ENCODE results near the gene IRAG1. TPM values are rescaled to one million over a fixed set of nuclear protein-coding genes. Genes with fewer than 3 reads are reported as not detected.
A peak's percentile ranks its signal among the peaks of the same experiment; 100 is the strongest.

IRAG1 gene, protein sequence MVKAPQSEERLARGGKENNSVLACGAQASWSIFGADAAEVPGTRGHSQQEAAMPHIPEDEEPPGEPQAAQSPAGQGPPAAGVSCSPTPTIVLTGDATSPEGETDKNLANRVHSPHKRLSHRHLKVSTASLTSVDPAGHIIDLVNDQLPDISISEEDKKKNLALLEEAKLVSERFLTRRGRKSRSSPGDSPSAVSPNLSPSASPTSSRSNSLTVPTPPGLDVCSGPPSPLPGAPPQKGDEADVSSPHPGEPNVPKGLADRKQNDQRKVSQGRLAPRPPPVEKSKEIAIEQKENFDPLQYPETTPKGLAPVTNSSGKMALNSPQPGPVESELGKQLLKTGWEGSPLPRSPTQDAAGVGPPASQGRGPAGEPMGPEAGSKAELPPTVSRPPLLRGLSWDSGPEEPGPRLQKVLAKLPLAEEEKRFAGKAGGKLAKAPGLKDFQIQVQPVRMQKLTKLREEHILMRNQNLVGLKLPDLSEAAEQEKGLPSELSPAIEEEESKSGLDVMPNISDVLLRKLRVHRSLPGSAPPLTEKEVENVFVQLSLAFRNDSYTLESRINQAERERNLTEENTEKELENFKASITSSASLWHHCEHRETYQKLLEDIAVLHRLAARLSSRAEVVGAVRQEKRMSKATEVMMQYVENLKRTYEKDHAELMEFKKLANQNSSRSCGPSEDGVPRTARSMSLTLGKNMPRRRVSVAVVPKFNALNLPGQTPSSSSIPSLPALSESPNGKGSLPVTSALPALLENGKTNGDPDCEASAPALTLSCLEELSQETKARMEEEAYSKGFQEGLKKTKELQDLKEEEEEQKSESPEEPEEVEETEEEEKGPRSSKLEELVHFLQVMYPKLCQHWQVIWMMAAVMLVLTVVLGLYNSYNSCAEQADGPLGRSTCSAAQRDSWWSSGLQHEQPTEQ
- total RNA-seq (2016; rRNA removed; fragmentation: Illumina TruSeq; extraction: Trizol), result 0.13 TPM in 2 replicates
- 0.18 TPM in 1 of 2 replicates, not detected in the other for total RNA-seq (2016; cell fraction: cytosol; rRNA removed; fragmentation: Illumina TruSeq; extraction: Trizol; ENCODE audit: low read depth)
- total RNA-seq (2016; cell fraction: insoluble cytoplasmic fraction; rRNA removed; fragmentation: Illumina TruSeq; extraction: Trizol), result 0.13 and 0.16 TPM in 2 replicates
- total RNA-seq (2016; cell fraction: membrane; rRNA removed; fragmentation: Illumina TruSeq; extraction: Trizol), result 0.07 and 0.31 TPM in 2 replicates
- 0.09 TPM in 1 of 2 replicates, not detected in the other for total RNA-seq (2016; cell fraction: nucleus; rRNA removed; fragmentation: Illumina TruSeq; extraction: Trizol)
- 0.20 and 0.29 TPM in 2 replicates for polyA plus RNA-seq (2011; rRNA removed)
- 0.13 and 0.19 TPM in 2 replicates for polyA plus RNA-seq (2011; cell fraction: cytosol; rRNA removed)
- polyA plus RNA-seq (2011; cell fraction: nucleus; rRNA removed), result 0.19 and 0.29 TPM in 2 replicates
- polyA plus RNA-seq (2012), result 0.05 and 0.15 TPM in 2 replicates
- 0.01 TPM in 1 of 2 replicates, not detected in the other for polyA plus RNA-seq (2016; cell fraction: cytosol; fragmentation: Illumina TruSeq; extraction: Trizol; ENCODE audit: low read depth)
- 0.10 and 0.15 TPM in 2 replicates for polyA plus RNA-seq (2016; cell fraction: insoluble cytoplasmic fraction; fragmentation: Illumina TruSeq; extraction: Trizol; ENCODE audit: low read depth)
- polyA plus RNA-seq (2016; cell fraction: membrane; fragmentation: Illumina TruSeq; extraction: Trizol; ENCODE audit: low read depth), result 0.05 TPM in 1 of 2 replicates, not detected in the other
- polyA plus RNA-seq (2016; cell fraction: nucleus; fragmentation: Illumina TruSeq; extraction: Trizol; ENCODE audit: insufficient read depth, low read depth), result 0.17 and 0.19 TPM in 2 replicates
- 0.36 TPM in 1 of 2 replicates, not detected in the other for polyA minus RNA-seq (2011; rRNA and poly(A)+ RNA removed; ENCODE audit: low replicate concordance)
- 0.09 and 0.20 TPM in 2 replicates for polyA minus RNA-seq (2011; cell fraction: cytosol; rRNA and poly(A)+ RNA removed)
- polyA minus RNA-seq (2011; cell fraction: nucleus; rRNA and poly(A)+ RNA removed), result 0.25 and 0.26 TPM in 2 replicates
- Bru-seq, nascent RNA, result percentile 6 among the genes with signal in this experiment
- BruChase-seq, experiment 1, labeled RNA remaining after a 6-hour chase, result percentile 4 among the genes with signal in this experiment
- percentile 2 among the genes with signal in this experiment for BruChase-seq, experiment 2, labeled RNA remaining after a 2-hour chase
- long read RNA-seq, experiment 1, result 0 reads
- long read RNA-seq, experiment 2, partial matches to known transcripts, result 0 of 1 reads
- long read RNA-seq, experiment 2, other reads (novel, unspliced or antisense), result 1 of 1 reads

DNA sequence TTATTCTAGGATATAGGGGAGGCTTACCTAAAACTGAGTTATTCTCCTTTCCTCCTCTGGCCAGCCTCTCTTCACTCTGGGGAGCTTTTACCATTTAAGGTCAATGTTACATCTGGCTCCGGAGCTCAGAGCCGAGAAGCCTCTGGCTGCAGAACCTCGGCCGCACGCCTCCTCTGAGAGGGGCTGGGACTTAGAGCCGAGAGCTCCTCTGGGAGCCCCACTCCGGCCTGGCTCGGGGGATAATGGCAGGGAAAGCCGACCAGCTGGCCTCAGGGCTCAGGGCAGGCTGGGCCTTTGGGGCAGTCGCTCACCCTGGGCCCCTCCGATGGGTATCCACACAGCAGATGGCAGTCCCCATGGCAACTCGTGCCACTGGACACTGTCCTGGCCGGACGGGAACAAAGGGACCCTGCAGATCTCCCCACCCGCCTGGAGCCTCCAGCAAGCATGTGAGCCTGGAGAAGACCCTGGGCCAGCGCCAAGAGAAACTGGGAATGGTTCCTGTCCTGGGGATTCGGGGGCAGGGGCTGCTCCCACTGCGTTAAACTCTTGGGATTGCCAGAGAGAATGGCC lies at the start of gene IRAG1:
TSS of gene IRAG1 (minus strand) at position 247 of the 573 bp plus-strand sequence. CDS start at position 94, 153 bp downstream.
- ChIA-PET CTCF (ENCODE audit: low intra/inter-chr PET ratio, low total read pairs) (no interaction called here), POLR2A (no interaction called here)
- no peaks in the 10 kb centered on the region for H4K20me1 ChIP-seq (ENCODE audit: insufficient read depth, low read length)
- H3K79me2 ChIP-seq (ENCODE audit: insufficient read depth, low read length), result no peaks in the 10 kb centered on the region
- no peaks in the 10 kb centered on the region for H3K9me3 ChIP-seq (ENCODE audit: low read length)
- in situ Hi-C loops (cut with HindIII; ENCODE audit: extremely low pct_ligation_motif_present, low pct_unique_long_range_greater_than_20kb), result no loop called here
- WGBS (ENCODE audit: low lambda C conversion rate), result 43% methylated on average over 6 of the region's 18 CpGs
- DNase-seq (ENCODE audit: low spot score) (no peak), ATAC-seq (no peak; the same call in 2 of the 3 replicates), FAIRE-seq (no peak)
- H2AFZ ChIP-seq (ENCODE audit: low read length), result no peak within 1 kb of the TSS
- H3K27me3 ChIP-seq (ENCODE audit: control insufficient read depth in 1 of 2, insufficient read depth in 2 of 2, low read length in 2 of 2), result peaks cover 5 to 31% of the 10 kb centered on the region in 2 experiments; a peak in 4 of 5 replicates
- TF ChIP-seq, protein P1, sequence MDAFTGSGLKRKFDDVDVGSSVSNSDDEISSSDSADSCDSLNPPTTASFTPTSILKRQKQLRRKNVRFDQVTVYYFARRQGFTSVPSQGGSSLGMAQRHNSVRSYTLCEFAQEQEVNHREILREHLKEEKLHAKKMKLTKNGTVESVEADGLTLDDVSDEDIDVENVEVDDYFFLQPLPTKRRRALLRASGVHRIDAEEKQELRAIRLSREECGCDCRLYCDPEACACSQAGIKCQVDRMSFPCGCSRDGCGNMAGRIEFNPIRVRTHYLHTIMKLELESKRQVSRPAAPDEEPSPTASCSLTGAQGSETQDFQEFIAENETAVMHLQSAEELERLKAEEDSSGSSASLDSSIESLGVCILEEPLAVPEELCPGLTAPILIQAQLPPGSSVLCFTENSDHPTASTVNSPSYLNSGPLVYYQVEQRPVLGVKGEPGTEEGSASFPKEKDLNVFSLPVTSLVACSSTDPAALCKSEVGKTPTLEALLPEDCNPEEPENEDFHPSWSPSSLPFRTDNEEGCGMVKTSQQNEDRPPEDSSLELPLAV (CRISPR knock-in tag; conservative IDR thresholded peaks at IDR 0.05; ENCODE audit: low read depth), result no peak
- no peak for TF ChIP-seq SIN3A (IDR thresholded peaks at IDR 0.05; ENCODE audit: borderline replicate concordance, low read depth, low read length)
- TF ChIP-seq, protein P2, sequence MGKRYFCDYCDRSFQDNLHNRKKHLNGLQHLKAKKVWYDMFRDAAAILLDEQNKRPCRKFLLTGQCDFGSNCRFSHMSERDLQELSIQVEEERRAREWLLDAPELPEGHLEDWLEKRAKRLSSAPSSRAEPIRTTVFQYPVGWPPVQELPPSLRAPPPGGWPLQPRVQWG (CRISPR knock-in tag; IDR thresholded peaks at IDR 0.05; ENCODE audit: borderline replicate concordance, low read depth), result no peak
- no peak for TF ChIP-seq NFIB (CRISPR knock-in tag; IDR thresholded peaks at IDR 0.05; ENCODE audit: borderline replicate concordance)
- TF ChIP-seq CBFB (CRISPR knock-in tag; IDR thresholded peaks at IDR 0.05), result no peak
- no peak for TF ChIP-seq STAG1 (CRISPR knock-in tag; IDR thresholded peaks at IDR 0.05)
- no peak for TF ChIP-seq PRMT3 (CRISPR knock-in tag; IDR thresholded peaks at IDR 0.05; ENCODE audit: borderline replicate concordance, low read depth)
- TF ChIP-seq MXD4 (CRISPR knock-in tag; IDR thresholded peaks at IDR 0.05), result no peak
- TF ChIP-seq, protein P3, sequence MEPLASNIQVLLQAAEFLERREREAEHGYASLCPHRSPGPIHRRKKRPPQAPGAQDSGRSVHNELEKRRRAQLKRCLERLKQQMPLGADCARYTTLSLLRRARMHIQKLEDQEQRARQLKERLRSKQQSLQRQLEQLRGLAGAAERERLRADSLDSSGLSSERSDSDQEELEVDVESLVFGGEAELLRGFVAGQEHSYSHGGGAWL (CRISPR knock-in tag; IDR thresholded peaks at IDR 0.05), result no peak
- TF ChIP-seq PAX8 (CRISPR knock-in tag; IDR thresholded peaks at IDR 0.05; ENCODE audit: borderline replicate concordance), result no peak
- no peak for TF ChIP-seq YY1 (IDR thresholded peaks at IDR 0.05; ENCODE audit: insufficient read depth, insufficient replicate concordance, low read depth, low read length)
- TF ChIP-seq PCBP1 (IDR thresholded peaks at IDR 0.05; ENCODE audit: borderline replicate concordance, low read depth, low read length), result no peak
- TF ChIP-seq ZNF432 (CRISPR knock-in tag; IDR thresholded peaks at IDR 0.05; ENCODE audit: borderline replicate concordance), result no peak
- H3K36me3 ChIP-seq (replicated peaks in 1 of 2; ENCODE audit: control insufficient read depth in 1 of 2, insufficient read depth in 2 of 2, low read length in 2 of 2), result no peaks in the 10 kb centered on the region
- BruUV-seq (replicated peaks), result no TSS peak
- no peak within 1 kb of the TSS for H3K9ac ChIP-seq (ENCODE audit: insufficient read depth, low read depth, low read length)
- no peaks in the 10 kb centered on the region for H3K4me1 ChIP-seq (ENCODE audit: insufficient read depth, low read length)
- intact Hi-C loops (cut with micrococcal nuclease; ENCODE audit: unreplicated experiment), result no loop called here
- H3K4me2 ChIP-seq (ENCODE audit: low read depth, low read length), result no peak within 1 kb of the TSS
- H3K4me3 ChIP-seq (replicated peaks in 1 of 3; ENCODE audit: insufficient read depth in 1 of 3, low read depth in 2 of 3, low read length in 3 of 3), result no peak within 1 kb of the TSS
- no peak within 1 kb of the TSS for H3K27ac ChIP-seq (ENCODE audit: extremely low read length, insufficient read depth, low read length)
